GM21360 (cell line): ENCODE data around the gene PRKG2.
"Not testable (repeated sequence)": the region's sequence is repeated elsewhere in the genome, so short reads cannot be mapped to it uniquely, and the experiment has no call there.

Source experiments
- ATAC-seq: cut with Tn5 transposase; IDR thresholded peaks from one replicate; pipeline ENCODE4 v1.9.1; 2021; ENCODE audit warnings: mild to moderate bottlenecking, moderate library complexity; ENCODE audit not compliant: unreplicated experiment

Gene PRKG2, protein sequence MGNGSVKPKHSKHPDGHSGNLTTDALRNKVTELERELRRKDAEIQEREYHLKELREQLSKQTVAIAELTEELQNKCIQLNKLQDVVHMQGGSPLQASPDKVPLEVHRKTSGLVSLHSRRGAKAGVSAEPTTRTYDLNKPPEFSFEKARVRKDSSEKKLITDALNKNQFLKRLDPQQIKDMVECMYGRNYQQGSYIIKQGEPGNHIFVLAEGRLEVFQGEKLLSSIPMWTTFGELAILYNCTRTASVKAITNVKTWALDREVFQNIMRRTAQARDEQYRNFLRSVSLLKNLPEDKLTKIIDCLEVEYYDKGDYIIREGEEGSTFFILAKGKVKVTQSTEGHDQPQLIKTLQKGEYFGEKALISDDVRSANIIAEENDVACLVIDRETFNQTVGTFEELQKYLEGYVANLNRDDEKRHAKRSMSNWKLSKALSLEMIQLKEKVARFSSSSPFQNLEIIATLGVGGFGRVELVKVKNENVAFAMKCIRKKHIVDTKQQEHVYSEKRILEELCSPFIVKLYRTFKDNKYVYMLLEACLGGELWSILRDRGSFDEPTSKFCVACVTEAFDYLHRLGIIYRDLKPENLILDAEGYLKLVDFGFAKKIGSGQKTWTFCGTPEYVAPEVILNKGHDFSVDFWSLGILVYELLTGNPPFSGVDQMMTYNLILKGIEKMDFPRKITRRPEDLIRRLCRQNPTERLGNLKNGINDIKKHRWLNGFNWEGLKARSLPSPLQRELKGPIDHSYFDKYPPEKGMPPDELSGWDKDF

DNA sequence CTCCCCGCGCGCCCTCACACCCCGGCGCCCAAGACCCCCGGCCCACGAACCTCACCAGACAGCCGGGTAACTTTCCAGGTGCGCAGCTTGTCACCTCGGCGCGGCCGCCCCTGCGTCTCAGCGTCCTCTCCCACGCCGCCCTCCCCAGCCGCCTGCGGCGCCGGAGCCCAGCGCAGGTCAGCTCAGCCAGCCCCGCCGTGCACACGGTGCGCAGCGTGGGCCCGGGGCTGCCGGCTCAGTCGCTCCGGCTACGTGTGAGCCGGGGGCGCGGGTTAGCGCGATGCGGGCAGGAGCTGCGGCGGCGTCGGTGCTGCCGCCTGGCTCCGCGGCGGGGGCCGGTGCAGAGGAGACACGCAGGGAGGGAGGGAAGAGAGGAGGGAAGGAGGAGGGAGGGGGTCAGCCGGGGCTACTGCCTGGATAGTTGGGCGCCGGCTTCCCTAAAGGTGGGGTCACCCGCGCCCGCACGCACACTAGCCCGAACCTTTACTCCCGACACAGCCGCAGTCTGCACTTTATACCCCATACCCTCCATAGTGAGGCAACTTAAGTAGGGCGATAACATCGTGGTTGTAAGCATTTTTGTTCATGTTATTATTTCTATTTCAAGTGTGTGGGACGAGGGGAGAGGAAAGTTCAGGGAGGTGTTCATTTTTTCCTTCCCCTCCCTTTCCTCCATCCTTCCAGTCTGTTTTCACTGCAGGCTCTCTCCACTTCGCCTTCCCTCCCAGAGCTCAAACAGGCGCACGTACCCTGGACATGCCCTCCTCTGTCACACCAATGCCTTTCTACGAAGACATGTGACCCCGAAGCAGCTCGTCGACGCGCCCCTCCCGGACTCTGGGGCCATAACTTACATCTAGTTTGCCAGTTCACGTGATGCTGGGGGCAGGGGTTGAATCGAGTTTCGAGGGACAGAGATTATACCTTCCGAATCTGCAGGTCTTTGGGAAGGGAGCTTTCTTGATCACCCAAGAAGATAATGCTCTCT, at the start of gene PRKG2:
Gene PRKG2, minus strand, starts transcription at position 342 of the 988 bp plus-strand sequence. CDS start 10,175 bp downstream, outside the sequence.
- ATAC-seq, result no peak

DNA sequence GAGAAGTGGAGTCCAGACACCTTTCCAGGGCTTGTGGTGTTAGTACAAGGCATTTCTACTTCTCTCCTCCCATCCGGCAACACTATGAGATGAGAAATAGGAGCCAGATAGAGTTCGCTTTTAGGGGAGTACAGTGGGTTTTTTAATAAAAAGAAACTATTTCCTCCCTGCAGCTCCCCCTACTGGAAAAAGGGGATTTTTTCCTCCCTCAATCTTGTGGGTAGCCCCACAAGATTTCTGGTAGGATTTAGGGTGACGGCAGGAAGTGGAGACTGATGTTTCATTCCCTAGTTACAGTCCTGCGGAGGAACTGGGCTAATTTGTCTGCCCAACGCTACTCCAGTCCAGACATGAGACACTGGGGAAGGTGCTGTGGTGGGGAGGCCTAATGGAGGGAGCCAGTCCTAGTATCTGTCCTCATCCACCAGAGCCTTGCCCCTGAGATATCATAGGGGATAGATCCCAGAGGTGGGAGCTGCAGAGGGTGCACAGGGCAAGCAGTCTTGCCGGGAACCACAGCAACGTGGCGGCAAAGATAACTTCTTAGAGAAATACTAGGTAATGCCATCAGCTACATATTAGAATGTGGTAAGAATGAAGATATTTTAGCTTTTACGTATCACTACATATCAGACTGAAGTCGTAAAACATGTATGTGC, 45.5 kb upstream of the PRKG2 start:
- ATAC-seq, result no peak

DNA sequence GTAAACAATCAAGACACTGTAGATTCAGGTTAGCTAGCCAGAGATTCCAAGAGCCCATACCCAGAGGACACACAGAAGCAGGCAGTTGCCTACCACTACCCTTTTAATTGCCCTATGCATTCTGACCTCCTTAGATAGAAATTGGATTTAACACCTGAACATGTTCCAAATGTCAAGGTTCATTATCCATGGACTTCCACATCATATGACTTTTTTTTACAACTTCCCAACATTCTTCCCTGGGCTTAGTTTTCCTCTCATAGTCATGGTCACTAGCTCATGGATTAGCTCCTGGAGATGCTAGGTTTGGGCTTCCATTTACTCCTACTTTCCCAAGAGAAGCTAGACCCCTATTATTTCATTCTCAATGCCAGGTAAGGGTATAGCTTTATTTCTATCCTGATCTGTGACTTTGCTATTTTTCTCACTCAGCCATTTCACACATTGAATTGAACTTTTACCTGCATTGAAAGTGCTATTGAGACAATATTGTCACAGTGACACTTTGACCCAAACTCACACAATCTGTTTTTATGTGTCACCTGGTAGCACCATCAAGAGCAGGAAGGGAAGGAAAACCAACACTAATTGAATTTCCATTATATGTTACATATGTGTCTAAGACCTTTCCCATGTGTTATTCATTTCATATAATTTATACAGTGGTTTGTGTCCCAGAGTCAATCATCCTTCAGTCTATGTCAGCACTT, 44.0 kb upstream of the PRKG2 start:
- ATAC-seq, result no peak

DNA sequence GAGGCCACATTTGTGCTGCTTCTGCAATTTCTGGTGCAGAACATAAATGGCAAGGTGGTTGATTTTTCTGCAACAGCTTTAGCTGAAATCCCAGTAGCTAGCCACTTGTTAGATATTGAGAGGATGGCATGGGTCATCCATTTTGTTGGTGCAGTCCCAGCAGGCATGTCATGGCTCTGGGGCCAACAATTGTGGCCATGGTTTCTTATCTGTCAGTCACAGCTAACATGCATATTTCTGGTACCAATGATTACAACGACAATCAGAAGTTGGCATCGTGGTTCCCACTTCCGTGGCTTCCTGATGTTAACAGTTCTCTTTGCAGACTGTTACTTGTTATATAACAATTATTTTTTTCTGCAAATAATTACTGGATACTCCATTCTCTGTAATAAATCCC, 42.8 kb upstream of the PRKG2 start:
- no peak for ATAC-seq

DNA sequence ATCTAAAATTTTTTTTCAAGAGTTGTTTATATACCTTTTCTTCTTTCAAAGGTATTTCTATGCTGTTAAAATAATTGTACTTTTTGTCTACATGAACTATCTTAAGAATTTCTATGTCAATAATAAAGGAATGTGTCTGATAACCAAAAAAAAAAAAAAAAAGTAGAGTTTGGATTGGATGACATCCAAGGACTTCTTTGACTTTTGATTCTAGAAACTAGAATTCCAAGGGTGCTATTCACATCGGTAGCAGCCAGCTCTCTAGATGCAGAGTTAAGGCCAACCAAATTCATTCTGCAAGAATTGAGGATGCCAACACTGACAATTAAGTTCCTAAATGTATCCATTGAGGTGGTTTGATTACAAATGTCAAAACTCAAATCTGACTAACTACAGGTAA, 42.0 kb upstream of the PRKG2 start:
- no peak for ATAC-seq

DNA sequence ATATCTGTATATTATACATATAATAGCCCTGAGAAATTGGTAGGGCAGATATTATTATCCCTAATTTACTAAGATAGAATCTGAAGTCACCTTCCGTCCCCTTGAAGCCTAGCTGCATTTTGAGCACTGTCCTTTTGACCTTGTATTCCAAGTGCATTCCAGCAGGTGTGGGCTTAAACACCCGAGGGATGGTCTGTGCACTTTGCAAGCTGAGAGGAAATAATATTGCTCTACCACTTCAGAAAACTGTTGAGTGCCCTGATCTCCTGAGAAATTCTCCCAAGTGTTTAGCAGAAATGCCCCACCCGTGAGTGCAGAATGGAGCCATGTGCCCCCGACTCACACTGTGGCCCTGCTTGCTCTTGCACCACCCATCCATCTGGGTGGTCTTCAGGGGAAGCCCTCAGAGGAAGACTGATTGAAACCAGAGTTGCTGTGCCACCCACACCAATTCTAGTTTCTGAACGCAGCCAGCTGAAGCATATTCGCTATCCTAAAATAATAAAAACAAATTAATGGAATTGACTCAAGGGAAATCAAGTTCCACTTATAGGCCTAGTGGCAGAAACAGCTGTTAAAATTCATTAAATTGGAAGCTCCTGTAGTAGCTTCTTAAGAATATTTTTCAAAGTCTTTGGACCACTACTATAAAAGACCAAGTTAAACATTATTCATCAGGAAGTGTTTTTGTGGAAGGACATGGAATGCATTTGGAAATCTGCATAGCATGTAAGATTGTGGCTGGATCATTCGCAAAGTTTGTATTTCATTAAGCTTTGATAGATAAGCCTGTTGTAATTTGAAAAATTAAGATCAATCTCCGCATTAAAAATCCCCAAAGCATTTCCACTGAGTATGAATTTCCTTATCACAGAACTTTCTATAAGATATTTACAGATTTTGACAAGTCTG, 41.3 kb upstream of the PRKG2 start:
- no peak for ATAC-seq

DNA sequence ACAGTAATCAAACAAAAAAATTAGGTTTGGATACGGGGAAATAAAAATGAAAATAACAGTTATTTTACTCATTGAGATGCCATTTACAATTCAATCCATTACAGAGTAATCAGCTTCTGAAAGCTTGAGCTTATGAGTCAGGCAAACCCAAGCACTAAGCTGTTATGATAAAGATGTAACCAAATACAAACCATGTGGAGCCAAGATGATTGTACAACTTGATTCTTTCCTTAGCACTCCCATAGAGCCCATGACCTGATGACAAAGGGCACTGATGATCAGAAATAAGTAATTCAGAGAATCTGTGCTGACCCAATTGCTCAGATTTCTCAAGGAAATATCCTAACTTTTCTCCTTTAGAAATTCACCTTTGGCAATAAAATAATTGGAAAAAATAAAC, 40.5 kb upstream of the PRKG2 start:
- no peak for ATAC-seq

DNA sequence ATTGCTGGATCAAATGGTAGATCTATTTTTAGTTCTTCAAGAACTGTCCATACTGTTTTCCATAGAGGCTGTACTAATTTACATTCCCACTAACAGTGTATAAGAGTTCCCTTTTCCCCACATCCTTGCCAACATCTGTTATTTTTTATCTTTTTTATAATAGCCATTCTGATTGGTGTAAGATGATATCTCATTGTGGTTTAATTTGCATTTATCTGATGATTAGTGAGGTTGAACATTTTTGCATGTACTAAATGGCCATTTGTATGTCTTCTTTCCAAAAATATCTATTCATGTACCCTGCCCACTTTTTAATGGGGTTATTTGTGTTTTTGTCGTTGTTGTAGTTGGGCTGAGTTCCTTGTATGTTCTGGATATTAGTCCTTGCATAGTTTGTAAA, 35.4 kb upstream of the PRKG2 start:
- no peak for ATAC-seq

DNA sequence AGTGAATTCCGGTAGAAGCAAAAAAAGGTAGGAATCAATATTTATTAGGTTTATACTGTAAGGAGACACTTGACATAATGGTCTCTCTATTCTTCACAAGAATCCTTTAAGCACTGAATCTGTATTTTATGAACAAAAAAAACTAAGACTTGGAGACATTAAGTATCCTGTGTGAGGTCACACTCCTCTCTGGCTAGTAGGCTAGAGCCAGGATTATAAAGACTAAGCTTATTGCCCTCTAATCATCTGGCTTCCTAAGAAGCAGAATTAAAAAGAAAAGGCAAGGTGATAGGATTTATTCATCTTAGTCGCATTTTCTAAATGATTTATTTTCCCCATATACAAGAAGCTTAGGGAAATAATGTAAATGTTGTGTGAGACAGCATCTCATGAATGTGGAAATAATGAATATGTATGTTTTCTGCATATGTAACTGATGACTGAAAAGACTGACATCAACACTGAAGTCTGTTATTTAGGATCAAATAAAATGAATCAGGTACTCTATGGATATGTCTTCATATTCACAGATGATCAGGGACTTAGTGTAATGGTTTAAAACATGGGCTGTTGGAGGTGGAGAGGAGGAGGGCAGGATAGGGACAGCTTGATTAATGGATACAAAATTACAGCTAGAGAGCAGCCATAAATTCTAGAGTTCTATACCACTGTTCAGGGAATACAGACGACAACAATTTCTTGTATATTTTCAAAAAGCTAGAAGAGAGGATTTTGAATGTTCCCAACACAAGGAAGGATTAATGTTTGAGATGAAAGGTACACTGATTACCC, 30.4 kb upstream of the PRKG2 start:
- ATAC-seq, result no peak

DNA sequence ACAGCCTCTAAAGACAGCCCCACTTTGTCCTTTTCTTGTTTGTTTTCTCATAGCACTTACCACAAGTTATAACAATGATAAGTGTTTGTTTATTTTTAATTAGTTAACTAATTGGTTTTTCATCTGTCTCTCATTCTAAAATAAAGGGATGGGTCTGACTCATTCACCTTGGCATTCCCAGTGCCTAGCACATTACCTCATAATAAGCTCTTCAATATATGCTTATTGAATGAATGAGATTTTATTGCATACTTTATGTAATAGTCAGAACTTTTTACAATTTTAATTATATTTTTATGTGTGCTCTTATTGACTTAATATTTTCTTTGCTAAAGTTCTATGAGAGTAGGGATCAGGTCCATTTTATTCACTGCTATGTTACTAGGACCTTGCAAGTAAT, 22.8 kb upstream of the PRKG2 start:
- no peak for ATAC-seq

DNA sequence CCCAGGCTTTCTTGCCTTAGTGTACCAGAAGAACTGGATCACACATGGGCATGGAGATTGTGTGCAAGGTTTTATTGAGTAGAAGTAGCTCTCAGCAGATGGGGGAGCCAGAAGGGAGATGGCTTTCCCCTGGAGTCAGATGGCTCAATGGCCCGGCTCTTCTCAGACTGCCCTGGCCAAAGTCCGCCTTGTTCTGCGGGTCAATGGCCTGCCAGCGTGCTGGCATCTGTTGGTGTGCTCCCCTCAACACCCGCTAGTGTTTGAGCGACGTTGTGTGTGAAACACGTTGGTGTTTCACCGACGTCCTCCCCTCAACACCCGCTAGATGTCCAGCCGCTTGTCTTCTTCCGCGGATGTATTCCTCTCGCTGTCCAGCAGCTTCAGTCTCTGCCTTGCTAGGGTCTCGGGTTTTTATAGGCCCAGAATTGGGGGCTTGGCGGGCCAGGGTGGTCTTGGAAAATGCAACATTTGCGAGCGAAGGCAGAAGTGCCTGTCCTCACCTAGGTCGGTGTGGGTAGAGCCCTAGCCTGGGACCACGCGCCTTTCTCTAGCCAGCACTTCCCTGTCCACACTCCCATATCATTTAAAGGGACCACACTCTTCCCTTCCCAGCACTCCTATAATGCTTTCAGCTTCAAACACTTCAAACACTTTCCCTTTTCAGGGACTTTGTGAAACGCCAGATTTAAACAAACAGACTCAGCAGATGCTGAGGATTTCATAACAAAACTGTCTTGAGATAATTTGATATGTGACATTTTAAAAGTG, 21.1 kb upstream of the PRKG2 start:
- no peak for ATAC-seq

DNA sequence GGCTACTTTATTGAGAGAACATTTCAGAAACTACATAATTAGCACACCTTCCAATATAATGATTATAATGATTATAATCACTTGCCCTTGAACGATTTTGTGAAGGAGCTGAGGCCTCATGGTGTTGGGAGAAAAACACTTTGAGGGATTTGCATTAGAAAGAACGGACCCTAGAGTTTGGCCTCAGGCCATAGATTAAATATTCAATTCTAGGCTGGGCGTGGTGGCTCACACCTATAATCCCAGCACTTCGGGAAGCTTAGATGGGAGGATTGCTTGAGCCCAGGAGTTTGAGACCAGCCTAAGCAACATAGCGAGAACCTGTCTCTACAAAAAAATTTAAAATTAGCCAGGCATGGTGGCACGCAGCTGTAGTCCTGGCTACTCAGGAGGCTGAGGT, 12.9 kb upstream of the PRKG2 start:
- no peak for ATAC-seq

DNA sequence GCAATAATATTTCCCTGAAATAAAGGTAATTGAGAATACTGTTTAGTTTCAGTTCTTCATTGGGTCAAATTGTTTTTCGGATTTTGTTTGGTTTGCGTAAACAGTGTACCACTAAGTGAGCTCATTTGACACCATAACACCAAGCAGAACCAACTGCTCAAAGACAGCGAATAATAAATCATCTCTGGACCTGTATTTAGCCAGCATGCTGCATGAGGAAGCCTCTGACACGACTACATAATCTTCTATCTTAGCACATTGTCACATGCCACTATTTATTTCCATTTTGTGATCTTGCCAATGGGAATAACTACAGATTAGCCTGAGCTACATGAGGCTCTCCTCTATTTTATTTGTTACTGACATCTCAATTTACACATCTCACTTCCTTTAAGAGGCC, 12.1 kb upstream of the PRKG2 start:
- no peak for ATAC-seq

DNA sequence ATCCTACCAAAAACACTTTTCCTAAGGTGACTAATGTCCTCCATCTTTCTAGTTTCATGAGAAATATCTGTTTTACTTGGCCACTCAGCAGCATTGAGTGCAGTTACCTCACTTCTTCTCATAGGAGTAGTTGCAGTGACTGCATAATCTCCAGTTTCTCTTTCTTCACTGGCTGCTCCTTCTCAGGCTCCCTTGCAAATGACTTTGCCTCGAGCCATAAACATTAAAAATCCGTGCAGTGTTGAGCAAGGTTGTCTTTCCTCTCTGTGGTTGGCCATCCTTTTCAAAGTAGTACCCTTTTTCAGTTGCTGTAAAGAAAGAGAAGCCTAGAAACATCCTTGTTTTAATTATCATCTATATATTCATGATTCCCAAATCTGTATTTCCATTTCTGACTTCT, 10.2 kb upstream of the PRKG2 start:
- ATAC-seq, result no peak

DNA sequence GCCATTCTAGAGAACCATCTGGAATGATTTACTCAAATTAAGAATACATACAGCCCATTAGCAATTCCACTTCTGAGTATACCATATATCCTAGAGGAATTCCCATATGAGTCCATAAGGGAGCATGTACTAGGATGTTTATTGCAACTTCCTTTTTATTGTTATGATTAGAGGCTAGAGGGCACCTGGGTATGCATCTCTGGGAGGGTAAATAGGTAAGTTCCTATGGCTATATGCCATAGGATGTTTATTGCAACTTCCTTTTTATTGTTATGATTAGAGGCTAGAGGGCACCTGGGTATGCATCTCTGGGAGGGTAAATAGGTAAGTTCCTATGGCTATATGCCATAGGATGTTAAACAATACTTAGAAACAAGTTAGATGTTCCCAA, 7.1 kb upstream of the PRKG2 start:
- not testable (repeated sequence) for ATAC-seq

DNA sequence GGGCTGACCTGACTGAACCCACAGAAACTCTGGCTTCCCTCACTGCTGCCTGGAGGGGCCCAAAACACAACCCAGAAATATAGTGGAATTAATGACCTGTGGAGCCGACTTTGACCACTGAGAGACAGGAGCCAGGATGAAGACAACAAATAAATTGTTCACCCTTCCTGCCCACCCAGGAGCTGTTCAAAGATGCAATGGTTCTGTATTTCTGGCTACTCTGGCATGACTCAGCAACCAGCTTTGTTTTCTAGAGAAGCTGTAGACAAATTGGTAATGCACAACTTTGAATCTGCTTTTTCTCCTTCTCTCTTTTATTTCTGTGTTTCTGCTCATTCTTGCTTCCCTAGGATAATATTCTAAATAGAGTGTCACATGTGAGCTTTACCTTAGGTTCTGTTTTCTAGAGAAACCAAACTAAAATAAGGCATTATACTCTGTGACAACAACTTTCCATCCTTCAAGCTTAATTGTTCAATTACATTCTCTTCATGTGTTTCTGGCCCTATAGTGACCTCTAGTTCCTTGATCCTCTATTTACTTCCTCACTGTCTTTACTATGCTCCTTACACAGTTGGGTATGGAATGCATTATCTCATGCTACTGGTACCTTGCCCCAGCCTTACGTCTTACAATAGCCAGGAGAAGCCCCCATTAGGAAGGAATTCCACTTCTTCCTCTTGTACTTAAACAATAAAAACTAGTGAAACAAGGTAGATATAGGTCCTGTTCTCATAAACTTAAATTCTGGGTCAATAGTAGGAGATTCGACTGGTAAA, 6.5 kb upstream of the PRKG2 start:
- no peak for ATAC-seq

DNA sequence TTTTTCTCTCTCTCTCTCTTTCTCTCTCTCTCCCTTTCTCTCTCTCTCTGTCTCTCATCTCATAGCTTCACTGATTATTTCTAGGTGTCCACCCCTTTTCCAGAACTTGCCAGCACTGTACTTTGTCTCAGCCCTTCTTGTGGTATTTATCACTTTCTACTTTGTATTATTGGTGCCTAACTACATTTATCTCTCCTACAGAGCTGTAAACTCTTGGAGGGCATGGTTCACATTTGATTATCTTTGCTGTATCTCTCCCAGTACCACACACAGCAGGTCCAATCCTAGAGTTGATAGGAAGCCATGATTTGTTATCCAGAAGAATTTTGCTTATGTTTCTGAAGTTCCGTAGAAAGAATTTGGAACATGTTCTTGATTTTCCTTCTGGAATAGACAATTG, 5.2 kb upstream of the PRKG2 start:
- ATAC-seq, result no peak
